Measurements from ENCODE around the gene SLC8A2. TPM values are rescaled to one million over a fixed set of nuclear protein-coding genes. Genes with fewer than 3 reads are reported as not detected.
A peak's percentile ranks its signal among the peaks of the same experiment; 100 is the strongest.

Gene SLC8A2
- total and polyA plus RNA-seq, 2 of the 4 experiments (the other 2 are of a cell fraction): 0.05 TPM; not detected in 1

DNA sequence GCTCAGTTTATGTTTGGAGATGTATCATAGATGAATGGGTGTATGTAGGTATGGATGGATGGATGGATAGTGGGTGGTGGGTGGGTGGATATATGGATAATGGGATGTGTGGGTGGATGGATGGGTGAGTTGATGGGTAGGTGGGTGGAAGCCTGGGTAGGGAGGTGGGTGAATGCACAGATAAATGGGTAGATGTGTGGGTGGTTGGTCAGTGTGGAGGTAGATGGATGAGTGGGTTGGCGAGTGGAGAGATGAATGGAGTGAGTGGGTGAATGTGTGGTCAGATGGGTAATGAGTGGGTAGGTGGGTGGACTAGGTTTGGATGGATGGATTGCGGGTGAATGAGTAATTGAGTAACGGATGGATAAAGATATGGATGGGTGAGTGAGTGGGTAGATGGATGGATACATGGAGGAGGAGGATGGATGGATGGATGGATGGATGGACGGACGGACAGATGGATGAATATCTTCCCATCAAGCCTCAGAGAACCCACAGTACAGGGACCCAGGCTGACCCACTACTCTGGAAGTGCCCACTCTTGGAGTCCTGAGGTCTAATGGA, 65.8 kb downstream of the SLC8A2 start:
- ATAC-seq (ENCODE audit: low read depth) (no peak), DNase-seq (no peak)
- Histone ChIP-seq H2AK9ac (replicated peaks; ENCODE audit: low read depth, low read length, poor library complexity) (no peak overlapping the region), H3K9me1 (ENCODE audit: insufficient read depth, low read length) (0 out of 2 replicates have a peak, but pooled peaks cover 8% of the 10 kb centered on the region), H3K4me2 (ENCODE audit: low read depth, low read length) (no peak overlapping the region), H3K9ac (ENCODE audit: low read depth, low read length) (no peak overlapping the region), H3K18ac (ENCODE audit: low read depth, low read length) (no peak overlapping the region), H3K27me3 (ENCODE audit: control insufficient read depth, insufficient read depth, low read length) (no peaks in the 10 kb centered on the region), H3K56ac (ENCODE audit: extremely low read depth, insufficient read depth, low read length) (no peak overlapping the region), H4K20me1 (ENCODE audit: insufficient read depth, low read length) (peaks cover 8% of the 10 kb centered on the region; the same call in 1 of the 2 replicates), H2AFZ (replicated peaks; ENCODE audit: low read length, poor library complexity) (no peak overlapping the region), H4K91ac (ENCODE audit: insufficient read depth, low read depth, low read length) (no peak overlapping the region), H2BK20ac (ENCODE audit: low read depth, low read length) (no peak overlapping the region), H4K8ac (ENCODE audit: low read depth in 2 of 2, low read length in 2 of 2) (no peak overlapping the region), H3K9me3 (ENCODE audit: control insufficient read depth, insufficient read depth, low read length) (no peaks in the 10 kb centered on the region), H3K79me1 (ENCODE audit: low read depth in 1 of 2, low read length in 2 of 2) (no peaks in the 10 kb centered on the region), H3K4ac (ENCODE audit: low read depth, low read length) (no peak overlapping the region), H2BK5ac (ENCODE audit: low read depth, low read length, poor library complexity, severe bottlenecking) (peak overlapping the region; percentile 1), H2AK5ac (ENCODE audit: low read depth, low read length) (no peak overlapping the region), H2BK15ac (ENCODE audit: low read depth, low read length) (no peak overlapping the region), H2BK120ac (ENCODE audit: low read depth, low read length) (no peak overlapping the region), H3K36me3 (ENCODE audit: control insufficient read depth, insufficient read depth, low read length) (peaks cover 27% of the 10 kb centered on the region), H4K5ac (ENCODE audit: low read depth, low read length) (no peak overlapping the region), H3K4me3 (ENCODE audit: insufficient read depth, low read depth, low read length) (no peak overlapping the region), H3K4me1 (ENCODE audit: control insufficient read depth, insufficient read depth, low read length) (no peaks in the 10 kb centered on the region), H3K14ac (replicated peaks; ENCODE audit: low read depth, low read length) (no peak overlapping the region), H3K27ac (ENCODE audit: insufficient read depth, low read length) (no peak overlapping the region), H3K23ac (ENCODE audit: low read depth, low read length) (no peak overlapping the region)
- dilution Hi-C loops (cut with HindIII; ENCODE audit: low sequenced_read_pairs, unreplicated experiment) (no loop called here), intact Hi-C loops (cut with micrococcal nuclease) (no loop called here), in situ Hi-C loops (cut with MboI; ENCODE audit: low sequenced_read_pairs) (no loop called here)
- TF ChIP-seq CHD1 (IDR thresholded peaks at IDR 0.05; ENCODE audit: low read depth, low read length) (no peak), RFX5 (IDR thresholded peaks at IDR 0.05; ENCODE audit: low read depth, low read length) (no peak), CEBPB (IDR thresholded peaks at IDR 0.05; ENCODE audit: low read depth, low read length) (no peak), NFE2L2 (IDR thresholded peaks at IDR 0.05; ENCODE audit: low read depth, low read length) (no peak), POLR2A (IDR thresholded peaks at IDR 0.05; ENCODE audit: low read depth, low read length) (no peak), MXI1 (IDR thresholded peaks at IDR 0.05; ENCODE audit: borderline replicate concordance, low read depth, low read length) (no peak), MAFK (IDR thresholded peaks at IDR 0.05; ENCODE audit: low read depth, low read length) (no peak), SMC3 (IDR thresholded peaks at IDR 0.05; ENCODE audit: low read depth, low read length) (no peak), RAD21 (IDR thresholded peaks at IDR 0.05; ENCODE audit: low read length) (no peak), BHLHE40 (IDR thresholded peaks at IDR 0.05; ENCODE audit: low read depth, low read length) (no peak), MAZ (IDR thresholded peaks at IDR 0.05; ENCODE audit: borderline replicate concordance, low read depth, low read length) (no peak), FOS (IDR thresholded peaks at IDR 0.05; ENCODE audit: low read depth, low read length) (no peak), RCOR1 (IDR thresholded peaks at IDR 0.05; ENCODE audit: insufficient replicate concordance, low read length) (no peak)
- TF ChIP-seq, protein P1, sequence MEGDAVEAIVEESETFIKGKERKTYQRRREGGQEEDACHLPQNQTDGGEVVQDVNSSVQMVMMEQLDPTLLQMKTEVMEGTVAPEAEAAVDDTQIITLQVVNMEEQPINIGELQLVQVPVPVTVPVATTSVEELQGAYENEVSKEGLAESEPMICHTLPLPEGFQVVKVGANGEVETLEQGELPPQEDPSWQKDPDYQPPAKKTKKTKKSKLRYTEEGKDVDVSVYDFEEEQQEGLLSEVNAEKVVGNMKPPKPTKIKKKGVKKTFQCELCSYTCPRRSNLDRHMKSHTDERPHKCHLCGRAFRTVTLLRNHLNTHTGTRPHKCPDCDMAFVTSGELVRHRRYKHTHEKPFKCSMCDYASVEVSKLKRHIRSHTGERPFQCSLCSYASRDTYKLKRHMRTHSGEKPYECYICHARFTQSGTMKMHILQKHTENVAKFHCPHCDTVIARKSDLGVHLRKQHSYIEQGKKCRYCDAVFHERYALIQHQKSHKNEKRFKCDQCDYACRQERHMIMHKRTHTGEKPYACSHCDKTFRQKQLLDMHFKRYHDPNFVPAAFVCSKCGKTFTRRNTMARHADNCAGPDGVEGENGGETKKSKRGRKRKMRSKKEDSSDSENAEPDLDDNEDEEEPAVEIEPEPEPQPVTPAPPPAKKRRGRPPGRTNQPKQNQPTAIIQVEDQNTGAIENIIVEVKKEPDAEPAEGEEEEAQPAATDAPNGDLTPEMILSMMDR (conservative IDR thresholded peaks at IDR 0.05; ENCODE audit: low read depth, low read length): no peak
- TF ChIP-seq, protein P2, sequence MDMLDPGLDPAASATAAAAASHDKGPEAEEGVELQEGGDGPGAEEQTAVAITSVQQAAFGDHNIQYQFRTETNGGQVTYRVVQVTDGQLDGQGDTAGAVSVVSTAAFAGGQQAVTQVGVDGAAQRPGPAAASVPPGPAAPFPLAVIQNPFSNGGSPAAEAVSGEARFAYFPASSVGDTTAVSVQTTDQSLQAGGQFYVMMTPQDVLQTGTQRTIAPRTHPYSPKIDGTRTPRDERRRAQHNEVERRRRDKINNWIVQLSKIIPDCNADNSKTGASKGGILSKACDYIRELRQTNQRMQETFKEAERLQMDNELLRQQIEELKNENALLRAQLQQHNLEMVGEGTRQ (IDR thresholded peaks at IDR 0.05; ENCODE audit: low read depth, low read length): no peak
- TF ChIP-seq, protein P3, sequence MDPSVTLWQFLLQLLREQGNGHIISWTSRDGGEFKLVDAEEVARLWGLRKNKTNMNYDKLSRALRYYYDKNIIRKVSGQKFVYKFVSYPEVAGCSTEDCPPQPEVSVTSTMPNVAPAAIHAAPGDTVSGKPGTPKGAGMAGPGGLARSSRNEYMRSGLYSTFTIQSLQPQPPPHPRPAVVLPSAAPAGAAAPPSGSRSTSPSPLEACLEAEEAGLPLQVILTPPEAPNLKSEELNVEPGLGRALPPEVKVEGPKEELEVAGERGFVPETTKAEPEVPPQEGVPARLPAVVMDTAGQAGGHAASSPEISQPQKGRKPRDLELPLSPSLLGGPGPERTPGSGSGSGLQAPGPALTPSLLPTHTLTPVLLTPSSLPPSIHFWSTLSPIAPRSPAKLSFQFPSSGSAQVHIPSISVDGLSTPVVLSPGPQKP (IDR thresholded peaks at IDR 0.05; ENCODE audit: borderline replicate concordance, low read depth, low read length): no peak
- CTCF ChIA-PET: no interaction called here
- BruUV-seq (replicated peaks): TSS peak; percentile 39
- POLR2A ChIA-PET (ENCODE audit: unreplicated experiment): no interaction called here
- 88 to 100% methylated on average over 2 to 3 of the region's 5 CpGs for WGBS, 2 experiments (ENCODE audit: extremely low coverage in 2 of 2, insufficient read length in 1 of 2)

Data from IMR-90 (cell line).